GM12874 (cell line): ENCODE measurements around the gene GALNT2.

ENCODE experiments used
- CTCF ChIP-seq: IDR thresholded peaks from 2 replicates; pipeline ENCODE4 v1.5.1; 2011; ENCODE audit warnings: low read depth, mild to moderate bottlenecking, control low read depth, low read length, moderate library complexity; ENCODE audit not compliant: insufficient read depth

Gene GALNT2

GRCh38 chr1:230123280-230124185, 56.5 kb downstream of the GALNT2 start:
- TF ChIP-seq CTCF = no peak

GRCh38 chr1:230124186-230125128, 57.4 kb downstream of the GALNT2 start:
- no peak for TF ChIP-seq CTCF

GRCh38 chr1:230125141-230125540, 58.1 kb downstream of the GALNT2 start:
- TF ChIP-seq CTCF = no peak

GRCh38 chr1:230125640-230126528, 58.8 kb downstream of the GALNT2 start:
- TF ChIP-seq CTCF = no peak

- no peak for TF ChIP-seq CTCF
Observed at GRCh38 chr1:230126529-230127104, 59.6 kb downstream of the GALNT2 start.

- no peak for TF ChIP-seq CTCF
Observed at GRCh38 chr1:230127105-230128054, 60.3 kb downstream of the GALNT2 start.
